ENCODE measurements around the gene MREG.

The MREG gene

DNA sequence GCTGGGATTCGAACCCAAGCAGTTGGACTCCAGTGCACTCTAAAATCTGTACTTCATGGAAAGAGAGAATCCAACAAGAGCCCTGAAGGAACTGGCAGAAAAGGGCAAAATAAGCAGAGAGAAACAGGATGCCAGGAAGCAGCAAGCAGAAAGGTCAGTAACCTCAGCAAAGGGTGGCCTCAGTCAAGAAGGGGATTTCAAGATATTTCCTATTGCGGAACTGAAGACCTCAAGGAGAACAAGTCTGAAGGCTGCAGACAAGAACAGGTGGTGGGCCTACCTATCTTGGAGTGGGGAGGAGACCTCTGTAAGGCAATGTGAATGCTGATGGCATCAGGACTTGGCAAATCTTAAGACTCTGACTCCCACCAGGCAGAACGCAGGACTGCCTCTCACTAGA, 20.1 kb upstream of the MREG start:
- TF ChIP-seq TAF1 (IDR thresholded peaks at IDR 0.05; ENCODE audit: borderline replicate concordance, insufficient read depth, low read length): no peak
- TF ChIP-seq POLR2AphosphoS5 (IDR thresholded peaks at IDR 0.05; ENCODE audit: low read depth, low read length): no peak
- TF ChIP-seq SIN3A (IDR thresholded peaks at IDR 0.05; ENCODE audit: borderline replicate concordance, insufficient read depth, low read length): no peak
- no peak for TF ChIP-seq FOXP2 (optimal IDR thresholded peaks at IDR 0.05; ENCODE audit: borderline replicate concordance, extremely low read depth, extremely low read length, insufficient read depth)
- TF ChIP-seq REST (IDR thresholded peaks at IDR 0.05; ENCODE audit: insufficient read depth in 1 of 2, low read depth in 2 of 2, low read length in 2 of 2): no peak

DNA sequence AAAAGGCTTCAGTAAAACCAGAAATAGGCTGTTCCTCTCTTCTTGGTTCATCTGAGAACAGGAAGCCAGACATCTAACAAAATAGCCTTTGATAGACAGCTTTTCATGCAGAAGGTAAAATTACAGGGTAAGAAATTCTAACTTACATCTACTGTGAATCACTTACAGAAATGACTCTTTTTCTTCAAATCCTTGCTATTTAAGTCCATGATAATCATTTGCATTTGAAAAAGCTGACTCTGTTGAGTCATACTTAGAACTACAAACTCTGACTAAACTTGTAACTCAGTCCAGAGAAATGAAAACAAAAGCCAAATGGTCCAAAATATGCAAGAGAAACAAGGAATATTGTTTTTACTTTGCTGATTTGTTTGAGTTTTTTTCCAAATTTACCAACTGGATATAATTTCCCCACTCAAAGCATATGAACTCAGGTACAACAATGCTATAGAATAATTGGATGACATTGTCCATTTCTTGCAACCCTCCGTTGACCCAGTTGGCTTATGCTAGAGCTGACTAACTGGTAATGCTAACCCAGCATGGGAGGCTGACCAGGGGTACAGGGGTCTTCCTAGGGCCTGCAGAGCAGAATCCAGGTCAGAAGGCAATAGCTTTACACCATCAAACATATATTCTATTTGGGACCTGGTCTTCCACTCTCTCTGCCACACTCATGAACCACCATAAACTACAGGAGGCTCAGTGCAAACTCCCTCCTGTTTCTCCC, 18.8 kb upstream of the MREG start:
- no peak for TF ChIP-seq REST (IDR thresholded peaks at IDR 0.05; ENCODE audit: insufficient read depth in 1 of 2, low read depth in 2 of 2, low read length in 2 of 2)
- no peak for TF ChIP-seq TAF1 (IDR thresholded peaks at IDR 0.05; ENCODE audit: borderline replicate concordance, insufficient read depth, low read length)
- no peak for TF ChIP-seq FOXP2 (optimal IDR thresholded peaks at IDR 0.05; ENCODE audit: borderline replicate concordance, extremely low read depth, extremely low read length, insufficient read depth)
- no peak for TF ChIP-seq POLR2AphosphoS5 (IDR thresholded peaks at IDR 0.05; ENCODE audit: low read depth, low read length)
- no peak for TF ChIP-seq SIN3A (IDR thresholded peaks at IDR 0.05; ENCODE audit: borderline replicate concordance, insufficient read depth, low read length)

- no peak for TF ChIP-seq FOXP2 (optimal IDR thresholded peaks at IDR 0.05; ENCODE audit: borderline replicate concordance, extremely low read depth, extremely low read length, insufficient read depth)
- no peak for TF ChIP-seq REST (IDR thresholded peaks at IDR 0.05; ENCODE audit: insufficient read depth in 1 of 2, low read depth in 2 of 2, low read length in 2 of 2)
- no peak for TF ChIP-seq TAF1 (IDR thresholded peaks at IDR 0.05; ENCODE audit: borderline replicate concordance, insufficient read depth, low read length)
- TF ChIP-seq SIN3A (IDR thresholded peaks at IDR 0.05; ENCODE audit: borderline replicate concordance, insufficient read depth, low read length): no peak
- TF ChIP-seq POLR2AphosphoS5 (IDR thresholded peaks at IDR 0.05; ENCODE audit: low read depth, low read length): no peak
Measured at GRCh38 chr2:216030216-216030615, 16.9 kb upstream of the MREG start.

DNA sequence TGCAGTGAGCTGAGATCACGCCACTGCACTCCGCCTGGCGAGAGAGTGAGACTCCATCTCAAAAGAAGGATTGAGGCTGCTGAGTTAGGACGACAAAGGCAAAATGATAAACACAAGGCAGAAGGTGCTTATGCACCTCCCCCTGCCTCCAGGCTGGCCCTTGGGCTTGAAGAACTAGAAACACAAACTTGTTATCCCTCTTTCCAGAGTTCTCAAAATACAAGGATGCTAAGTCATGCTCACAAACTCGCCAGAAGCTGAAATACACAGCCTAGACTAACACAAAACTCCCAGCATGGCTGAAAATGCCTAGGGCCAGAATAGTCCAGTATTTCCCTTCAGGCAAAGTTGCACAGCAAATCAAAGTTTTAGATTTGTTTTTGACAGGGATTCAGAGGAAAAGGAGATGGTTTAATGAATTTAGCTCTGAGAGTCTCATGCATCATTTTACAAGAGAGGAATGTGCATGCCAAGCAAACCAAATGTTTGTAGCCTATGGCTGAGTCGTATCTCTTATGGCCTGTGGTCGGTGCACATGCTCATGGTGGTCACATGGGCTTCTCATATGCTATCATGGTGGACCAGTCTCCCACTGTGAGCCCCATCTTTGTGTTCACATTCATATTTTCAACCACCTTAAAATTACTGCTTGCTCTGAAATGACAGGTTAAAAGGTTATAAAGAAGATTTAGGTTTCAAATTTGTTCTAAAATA, 16.2 kb upstream of the MREG start:
- TF ChIP-seq POLR2AphosphoS5 (IDR thresholded peaks at IDR 0.05; ENCODE audit: low read depth, low read length) (no peak), REST (IDR thresholded peaks at IDR 0.05; ENCODE audit: insufficient read depth in 1 of 2, low read depth in 2 of 2, low read length in 2 of 2) (no peak), TAF1 (IDR thresholded peaks at IDR 0.05; ENCODE audit: borderline replicate concordance, insufficient read depth, low read length) (no peak), FOXP2 (optimal IDR thresholded peaks at IDR 0.05; ENCODE audit: borderline replicate concordance, extremely low read depth, extremely low read length, insufficient read depth) (no peak), SIN3A (IDR thresholded peaks at IDR 0.05; ENCODE audit: borderline replicate concordance, insufficient read depth, low read length) (no peak)

Measured in PFSK-1 (cell line).